K562 (cell line): ENCODE results near the gene ORMDL2. TPM values are rescaled to one million over a fixed set of nuclear protein-coding genes. Genes with fewer than 3 reads are reported as not detected.

Source experiments
- ATF1 ChIP-seq, 2 experiments: fragments of 450-650 bp in 1 of 2; IDR thresholded peaks; 2 replicates each; pipeline ENCODE4 v1.6.1; 2016; ENCODE audit warnings: missing compliant biosample characterization in 1 of 2, missing genetic modification characterization in 1 of 2
- MED1 ChIP-seq: sonication (generic); formaldehyde crosslinking; IDR thresholded peaks from 2 replicates; pipeline ENCODE4 v1.8.1; 2023; ENCODE audit warnings: missing genetic modification reagents, borderline replicate concordance
- PKNOX1 ChIP-seq: fragments of 450-650 bp; IDR thresholded peaks from 2 replicates; pipeline ENCODE4 v1.6.1; 2016
- YBX1 ChIP-seq: fragments of 450-650 bp; IDR thresholded peaks from 2 replicates; pipeline ENCODE4 v1.7.1; 2016; ENCODE audit warnings: mild to moderate bottlenecking
- ZNF184 ChIP-seq: sonication (generic); formaldehyde crosslinking; IDR thresholded peaks from 2 replicates; pipeline ENCODE4 v1.5.0; 2020; ENCODE audit warnings: missing genetic modification reagents
- ZNF232 ChIP-seq: sonication (generic); formaldehyde crosslinking; IDR thresholded peaks from 2 replicates; pipeline ENCODE4 v1.8.0; 2022; ENCODE audit warnings: mild to moderate bottlenecking, missing genetic modification reagents
- ZNF655 ChIP-seq: fragments of 250-450 bp; sonication (Bioruptor Pico); IDR thresholded peaks from 2 replicates; pipeline ENCODE4 v1.5.0; 2021
- polyA plus RNA-seq, 8 experiments: library from polyadenylated mRNA; depleted of rRNA in 4 of 8; stranded (reverse) in 5 of 8; unstranded in 3 of 8; fragments of >200 nt; fragmentation: Nextera tagmentation in 2 of 8; fragmentation: Illumina TruSeq in 1 of 8; extraction: Ambion mirVana in 2 of 8; extraction: Trizol in 1 of 8; gene quantifications; 2 replicates each; pipeline versions ENCODE4 v1.2.1 to v1.2.3, GENCODE V29; 2011 to 2014; ENCODE audit warnings: inconsistent platforms in 1 of 8, missing spikeins in 1 of 8
- total RNA-seq, 7 experiments: library from RNA; depleted of rRNA in 6 of 7; stranded (reverse); fragments of >200 nt in 6 of 7; fragmentation: Illumina TruSeq in 2 of 7; extraction: Trizol in 2 of 7; gene quantifications; 2 replicates each; pipeline versions ENCODE4 v1.2.1 to v1.2.3, GENCODE V29; 2011 to 2021; ENCODE audit warnings: low replicate concordance in 1 of 7

The ORMDL2 gene
- total and polyA plus RNA-seq, 9 of the 15 experiments (the other 6 are each of a cell fraction or from before 2014, with no cell fraction given) = 9.9 to 113 (median 34.4) TPM

GRCh38 chr12:55839345-55840140, 21.7 kb downstream of the ORMDL2 start (continued):
- peak; percentile 34; the same call in 1 of the 2 replicates for TF ChIP-seq PKNOX1
- TF ChIP-seq MED1 = no peak
- no peak for TF ChIP-seq ZNF184 (CRISPR knock-in tag)
- no peak for TF ChIP-seq ZNF655 (CRISPR knock-in tag)
- TF ChIP-seq ATF1 (CRISPR knock-in tag; IDR thresholded peaks at IDR 0.05) = no peak
- 0 out of 2 replicates have a peak, but pooled peaks have one; percentile 10 for TF ChIP-seq ATF1 (tag; IDR thresholded peaks at IDR 0.05)
- TF ChIP-seq ZNF232 (CRISPR knock-in tag) = no peak
- TF ChIP-seq YBX1 = no peak
